Measurements from ENCODE around the gene ZBTB2. TPM values are rescaled to one million over a fixed set of nuclear protein-coding genes. Genes with fewer than 3 reads are reported as not detected.

ZBTB2 gene, protein sequence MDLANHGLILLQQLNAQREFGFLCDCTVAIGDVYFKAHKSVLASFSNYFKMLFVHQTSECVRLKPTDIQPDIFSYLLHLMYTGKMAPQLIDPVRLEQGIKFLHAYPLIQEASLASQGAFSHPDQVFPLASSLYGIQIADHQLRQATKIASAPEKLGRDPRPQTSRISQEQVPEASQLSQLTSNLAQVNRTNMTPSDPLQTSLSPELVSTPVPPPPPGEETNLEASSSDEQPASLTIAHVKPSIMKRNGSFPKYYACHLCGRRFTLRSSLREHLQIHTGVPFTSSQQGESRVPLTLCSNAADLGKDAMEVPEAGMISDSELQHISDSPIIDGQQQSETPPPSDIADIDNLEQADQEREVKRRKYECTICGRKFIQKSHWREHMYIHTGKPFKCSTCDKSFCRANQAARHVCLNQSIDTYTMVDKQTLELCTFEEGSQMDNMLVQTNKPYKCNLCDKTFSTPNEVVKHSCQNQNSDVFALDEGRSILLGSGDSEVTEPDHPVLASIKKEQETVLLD
- total RNA-seq (ENCODE audit: unreplicated experiment): 11.6 TPM
- long read RNA-seq, partial matches to known transcripts: 0 of 4 reads
- long read RNA-seq, other reads (novel, unspliced or antisense): 2 of 4 reads

- no peaks in the 10 kb centered on the region for H3K9me3 Mint-ChIP-seq (ENCODE audit: unreplicated experiment)
- peaks cover 21% of the 10 kb centered on the region for H3K27me3 Mint-ChIP-seq (ENCODE audit: unreplicated experiment)
- peak within 1 kb of the TSS; percentile 94 for H3K4me3 Mint-ChIP-seq (ENCODE audit: unreplicated experiment)
- DNase-seq (ENCODE audit: low spot score): peak; percentile 60
- H3K36me3 Mint-ChIP-seq (ENCODE audit: low read depth, unreplicated experiment): peaks cover 13% of the 10 kb centered on the region
- H3K27ac Mint-ChIP-seq (ENCODE audit: unreplicated experiment): peak within 1 kb of the TSS; percentile 85
- TF ChIP-seq CTCF (IDR thresholded peaks at IDR 0.05; ENCODE audit: unreplicated experiment): no peak
- peaks cover 30% of the 10 kb centered on the region for H3K4me1 Mint-ChIP-seq (ENCODE audit: unreplicated experiment)
Observed at GRCh38 chr6:151391471-151392413, at the start of gene ZBTB2. TSS of gene ZBTB2 (minus strand) at chr6:151391559. CDS start at chr6:151373637, 17,922 bp downstream.

DNA sequence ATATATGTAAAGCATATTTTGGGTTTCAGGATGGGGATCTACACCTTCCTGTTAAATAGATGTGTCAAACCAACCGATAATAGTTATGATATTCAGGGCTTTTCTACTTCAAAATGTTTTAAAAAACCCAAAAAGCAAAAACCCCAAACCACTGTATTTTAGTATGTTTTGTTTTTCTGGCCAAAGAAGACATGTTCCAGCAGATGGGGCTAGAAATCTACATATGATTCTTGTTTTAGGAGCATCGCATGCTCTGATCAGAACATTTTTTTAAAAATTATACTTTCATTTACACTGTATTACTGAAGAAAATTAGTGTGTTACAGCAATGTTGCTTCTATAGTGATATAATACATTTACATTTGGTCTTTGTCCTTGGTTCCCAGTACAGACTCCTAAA is 49.6 kb upstream of the ZBTB2 start:
- Mint-ChIP-seq H3K27ac (ENCODE audit: unreplicated experiment) (no peak overlapping the region), H3K4me3 (ENCODE audit: unreplicated experiment) (no peak overlapping the region), H3K27me3 (ENCODE audit: unreplicated experiment) (peaks cover 3% of the 10 kb centered on the region), H3K9me3 (ENCODE audit: unreplicated experiment) (no peaks in the 10 kb centered on the region), H3K36me3 (ENCODE audit: low read depth, unreplicated experiment) (no peaks in the 10 kb centered on the region), H3K4me1 (ENCODE audit: unreplicated experiment) (no peaks in the 10 kb centered on the region)
- no peak for TF ChIP-seq CTCF (IDR thresholded peaks at IDR 0.05; ENCODE audit: unreplicated experiment)
- no peak for DNase-seq (ENCODE audit: low spot score)

GRCh38 chr6:151440498-151440897 is 49.1 kb upstream of the ZBTB2 start:
- Mint-ChIP-seq H3K4me3 (ENCODE audit: unreplicated experiment) (no peak overlapping the region), H3K4me1 (ENCODE audit: unreplicated experiment) (no peaks in the 10 kb centered on the region), H3K27me3 (ENCODE audit: unreplicated experiment) (peaks cover 3% of the 10 kb centered on the region), H3K27ac (ENCODE audit: unreplicated experiment) (no peak overlapping the region), H3K9me3 (ENCODE audit: unreplicated experiment) (no peaks in the 10 kb centered on the region), H3K36me3 (ENCODE audit: low read depth, unreplicated experiment) (no peaks in the 10 kb centered on the region)
- no peak for TF ChIP-seq CTCF (IDR thresholded peaks at IDR 0.05; ENCODE audit: unreplicated experiment)
- no peak for DNase-seq (ENCODE audit: low spot score)

DNA sequence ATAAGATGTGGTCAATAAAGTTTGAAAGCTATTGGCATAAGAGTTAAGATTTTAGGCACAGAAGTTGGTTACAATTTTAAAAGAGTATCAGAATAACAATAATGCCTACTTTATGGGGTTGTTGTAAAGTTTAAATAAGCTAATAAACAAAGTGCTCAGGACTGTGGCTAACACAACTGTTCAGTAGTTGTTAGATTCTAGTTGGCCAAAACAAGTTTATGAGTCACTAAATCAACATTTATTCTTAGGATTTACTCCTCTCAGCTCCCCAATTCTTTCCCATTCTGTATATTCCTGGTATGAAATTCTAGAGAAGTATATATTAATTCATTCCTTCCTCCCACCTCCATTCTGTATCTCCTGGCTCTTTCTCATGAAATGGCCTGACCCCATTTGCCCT is 46.0 kb upstream of the ZBTB2 start:
- peaks cover 3% of the 10 kb centered on the region for H3K27me3 Mint-ChIP-seq (ENCODE audit: unreplicated experiment)
- H3K4me1 Mint-ChIP-seq (ENCODE audit: unreplicated experiment): no peaks in the 10 kb centered on the region
- H3K27ac Mint-ChIP-seq (ENCODE audit: unreplicated experiment): no peak overlapping the region
- no peaks in the 10 kb centered on the region for H3K9me3 Mint-ChIP-seq (ENCODE audit: unreplicated experiment)
- DNase-seq (ENCODE audit: low spot score): no peak
- H3K36me3 Mint-ChIP-seq (ENCODE audit: low read depth, unreplicated experiment): no peaks in the 10 kb centered on the region
- H3K4me3 Mint-ChIP-seq (ENCODE audit: unreplicated experiment): no peak overlapping the region
- TF ChIP-seq CTCF (IDR thresholded peaks at IDR 0.05; ENCODE audit: unreplicated experiment): no peak

All from endothelial cell (in vitro differentiated cells).